Esophagus muscularis mucosa (tissue), 3 donors: ENCODE measurements around the gene C1orf74.

Source experiments
- POLR2A ChIP-seq: fragments of 450-650 bp; IDR thresholded peaks from one replicate; pipeline ENCODE4 v1.6.1; 2017; ENCODE audit warnings: antibody characterized with exemption, moderate library complexity, mild to moderate bottlenecking, low read depth
- TF ChIP-seq, protein P1 (sequence below), 3 experiments: fragments of 200-600 bp in 2 of 3; fragments of 450-650 bp in 1 of 3; sonication (generic) in 2 of 3; IDR thresholded peaks; one replicate each; pipeline ENCODE4 v1.5.1; 2017 to 2019; ENCODE audit warnings: antibody characterized with exemption in 3 of 3, mild to moderate bottlenecking in 2 of 3, moderate library complexity in 1 of 3

DNA sequence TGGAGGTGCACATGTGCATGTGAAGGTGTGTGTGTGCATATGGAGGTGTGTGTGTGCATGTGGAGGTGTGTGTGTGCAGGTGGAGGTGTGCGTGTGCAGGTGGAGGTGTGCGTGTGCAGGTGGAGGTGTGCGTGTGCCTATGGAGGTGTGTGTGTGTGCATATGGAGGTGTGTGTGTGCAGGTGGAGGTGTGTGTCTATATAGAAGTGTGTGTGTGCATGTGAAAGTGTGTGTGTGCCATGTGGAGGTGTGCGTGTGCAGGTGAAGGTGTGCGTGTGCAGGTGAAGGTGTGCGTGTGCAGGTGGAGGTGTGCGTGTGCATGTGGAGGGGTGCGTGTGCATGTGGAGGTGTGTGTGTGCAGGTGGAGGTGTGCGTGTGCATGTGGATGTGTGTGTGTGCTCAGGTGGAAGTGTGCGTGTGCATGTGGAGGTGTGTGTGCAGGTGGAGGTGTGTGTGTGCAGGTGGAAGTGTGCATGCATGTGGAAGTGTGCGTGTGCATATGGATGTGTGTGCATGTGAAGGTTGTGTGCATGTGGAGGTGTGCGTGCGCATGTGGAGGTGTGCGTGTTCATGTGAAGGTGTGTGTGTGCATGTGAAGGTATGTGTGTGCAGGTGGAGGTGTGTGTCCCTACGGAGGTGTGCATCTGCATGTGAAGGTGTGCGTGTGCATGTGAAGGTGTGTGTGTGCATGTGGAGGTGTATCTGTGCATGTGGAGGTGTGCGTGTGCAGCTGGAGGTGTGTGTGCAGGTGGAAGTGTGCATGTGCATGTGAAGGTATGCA is 13.5 kb downstream of the C1orf74 start:
- TF ChIP-seq, protein P1, sequence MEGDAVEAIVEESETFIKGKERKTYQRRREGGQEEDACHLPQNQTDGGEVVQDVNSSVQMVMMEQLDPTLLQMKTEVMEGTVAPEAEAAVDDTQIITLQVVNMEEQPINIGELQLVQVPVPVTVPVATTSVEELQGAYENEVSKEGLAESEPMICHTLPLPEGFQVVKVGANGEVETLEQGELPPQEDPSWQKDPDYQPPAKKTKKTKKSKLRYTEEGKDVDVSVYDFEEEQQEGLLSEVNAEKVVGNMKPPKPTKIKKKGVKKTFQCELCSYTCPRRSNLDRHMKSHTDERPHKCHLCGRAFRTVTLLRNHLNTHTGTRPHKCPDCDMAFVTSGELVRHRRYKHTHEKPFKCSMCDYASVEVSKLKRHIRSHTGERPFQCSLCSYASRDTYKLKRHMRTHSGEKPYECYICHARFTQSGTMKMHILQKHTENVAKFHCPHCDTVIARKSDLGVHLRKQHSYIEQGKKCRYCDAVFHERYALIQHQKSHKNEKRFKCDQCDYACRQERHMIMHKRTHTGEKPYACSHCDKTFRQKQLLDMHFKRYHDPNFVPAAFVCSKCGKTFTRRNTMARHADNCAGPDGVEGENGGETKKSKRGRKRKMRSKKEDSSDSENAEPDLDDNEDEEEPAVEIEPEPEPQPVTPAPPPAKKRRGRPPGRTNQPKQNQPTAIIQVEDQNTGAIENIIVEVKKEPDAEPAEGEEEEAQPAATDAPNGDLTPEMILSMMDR (IDR thresholded peaks at IDR 0.05), result no peak
- TF ChIP-seq POLR2A, result no peak
